ENCODE measurements around the gene AATF. TPM values are rescaled to one million over a fixed set of nuclear protein-coding genes. Genes with fewer than 3 reads are reported as not detected.

Gene AATF
- polyA plus RNA-seq, 1 donor = 47.7 TPM

DNA sequence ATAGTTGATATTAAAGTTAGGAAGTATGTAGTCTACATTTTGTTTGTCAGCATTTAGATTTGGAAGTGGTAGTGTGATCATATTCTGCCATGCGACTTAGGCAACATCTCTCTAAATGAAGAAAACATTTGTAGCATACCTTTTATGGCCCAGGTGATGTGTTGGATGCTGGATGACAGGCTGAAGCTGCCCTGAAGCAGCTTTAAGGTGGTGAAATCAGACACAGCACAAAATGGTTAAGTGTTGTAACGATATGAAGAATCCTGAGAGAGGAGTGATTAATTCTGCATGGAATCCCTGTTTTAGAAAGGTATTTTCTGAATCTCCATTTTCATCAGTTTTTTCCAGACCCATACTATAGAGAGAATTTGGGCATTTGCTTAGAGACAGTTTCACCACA, 28.3 kb downstream of the AATF start:
- DNase-seq = no peak

DNA sequence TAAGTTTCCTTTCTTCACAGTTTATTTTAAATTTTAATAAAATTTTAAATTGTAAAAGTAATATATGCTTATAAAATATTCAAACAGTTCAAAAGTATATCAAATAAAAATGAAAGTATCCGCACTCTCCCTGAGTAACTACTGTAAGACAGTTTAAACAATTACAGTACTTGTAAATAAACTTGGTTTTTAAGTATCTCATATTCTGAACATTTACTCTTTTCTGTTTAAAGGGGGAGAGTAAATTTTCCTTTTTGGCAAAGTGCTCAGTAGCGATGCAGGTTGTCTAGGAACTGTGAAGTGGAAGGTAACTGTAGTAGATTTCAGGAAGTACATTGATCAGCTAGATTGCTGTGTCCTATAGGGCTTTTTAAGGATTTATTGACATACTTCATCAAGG, 28.8 kb downstream of the AATF start:
- DNase-seq = no peak

- DNase-seq = no peak
These were observed 30.2 kb downstream of the AATF start for GRCh38 chr17:36978810-36979564.

DNA sequence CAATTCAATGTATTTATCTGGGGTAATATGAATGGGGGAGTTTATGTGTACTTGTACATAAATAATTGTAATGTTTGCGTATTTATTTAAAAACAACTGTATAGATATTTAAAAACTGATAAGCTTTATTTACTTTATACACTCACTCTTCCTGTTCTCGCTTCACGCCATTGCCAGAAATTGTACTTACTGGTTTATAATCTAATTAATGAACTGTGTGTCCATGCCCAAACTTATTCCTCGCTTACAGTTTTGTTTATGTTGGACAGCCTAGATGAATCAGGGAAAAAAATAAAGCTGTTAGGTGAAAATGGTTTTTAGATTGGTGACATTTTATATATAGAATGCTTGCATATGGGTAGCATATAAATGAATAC, 30.8 kb downstream of the AATF start:
- no peak for DNase-seq

DNA sequence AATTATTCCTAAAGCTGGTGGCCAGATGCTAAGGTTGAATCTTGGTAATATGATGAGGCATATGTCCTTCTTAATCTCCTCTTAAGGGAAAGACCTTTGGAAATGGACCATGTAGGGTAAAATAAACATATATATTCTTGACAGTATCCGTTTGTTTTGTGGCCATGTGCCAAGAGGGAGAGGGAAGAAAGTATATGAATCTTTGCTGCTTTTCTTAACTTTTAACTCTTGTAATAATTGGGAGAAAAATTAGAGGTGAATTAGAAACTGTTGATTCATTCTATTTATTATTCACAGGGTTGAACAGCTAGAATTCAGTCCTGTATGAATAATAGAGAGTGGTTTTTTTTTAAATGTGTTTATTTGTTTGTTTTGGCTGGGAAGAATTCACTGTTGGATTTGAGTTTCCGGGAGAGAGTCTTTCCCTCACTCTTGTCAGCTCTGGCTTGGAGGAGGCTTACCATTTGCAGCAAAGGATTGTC, 31.6 kb downstream of the AATF start:
- DNase-seq = no peak

GRCh38 chr17:36983618-36984017, 34.9 kb downstream of the AATF start:
- no peak for DNase-seq

- no peak for DNase-seq
These were observed 40.4 kb downstream of the AATF start for GRCh38 chr17:36989173-36989572.

GRCh38 chr17:36992701-36993100, 43.9 kb downstream of the AATF start:
- no peak for DNase-seq

- DNase-seq = no peak
These were observed 44.5 kb downstream of the AATF start for GRCh38 chr17:36993227-36993626.

GRCh38 chr17:36994438-36994837, 45.7 kb downstream of the AATF start:
- no peak for DNase-seq

- no peak for DNase-seq
These were observed 50.7 kb downstream of the AATF start for GRCh38 chr17:36999471-36999870.

- DNase-seq = no peak
These were observed 68.0 kb downstream of the AATF start for GRCh38 chr17:37016780-37017179.

GRCh38 chr17:37017404-37017803, 68.7 kb downstream of the AATF start:
- no peak for DNase-seq

GRCh38 chr17:37019117-37019740, 70.5 kb downstream of the AATF start:
- DNase-seq = no peak

DNA sequence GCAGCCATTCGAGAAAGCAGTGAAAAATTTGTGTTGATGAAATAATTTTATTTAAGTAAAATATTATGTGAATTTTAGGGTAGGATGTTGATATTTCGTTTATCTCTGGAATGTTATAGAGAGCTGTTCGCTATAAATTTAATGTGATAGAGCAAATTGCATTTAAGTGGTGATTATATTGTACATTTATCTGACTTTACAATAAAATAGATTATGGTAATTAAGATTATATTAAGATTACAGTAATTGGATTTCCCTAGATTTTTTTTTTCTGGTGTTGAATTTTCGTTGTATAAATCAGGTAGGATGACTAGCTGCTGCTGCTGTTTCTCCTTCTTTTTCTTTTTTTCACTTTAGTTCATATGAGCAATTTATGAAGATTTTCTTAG, 71.0 kb downstream of the AATF start:
- no peak for DNase-seq

DNA sequence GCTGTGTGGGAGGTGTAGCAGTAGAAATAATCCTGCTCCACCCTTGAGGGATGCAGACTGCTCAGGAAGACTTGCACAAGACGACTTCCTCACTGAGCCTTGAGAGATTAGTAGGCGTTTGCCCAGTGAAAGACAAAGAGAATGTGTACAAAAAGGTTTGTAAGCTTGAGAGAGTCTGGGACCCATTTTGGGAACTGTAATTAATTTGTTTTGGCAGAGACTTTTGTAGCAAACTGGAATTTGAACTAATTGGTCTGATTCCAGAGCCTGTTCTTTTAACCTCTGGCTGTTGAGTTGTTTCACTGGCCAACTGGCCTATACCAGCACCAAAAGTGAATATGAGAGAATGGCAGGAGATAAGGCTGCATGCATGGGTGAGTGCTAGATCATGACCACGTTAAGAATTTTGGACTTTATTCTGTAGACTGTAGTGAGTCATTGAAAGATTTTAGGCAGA, 75.5 kb downstream of the AATF start:
- DNase-seq = no peak

- DNase-seq = no peak
These were observed 76.5 kb downstream of the AATF start for GRCh38 chr17:37025238-37025637.

DNA sequence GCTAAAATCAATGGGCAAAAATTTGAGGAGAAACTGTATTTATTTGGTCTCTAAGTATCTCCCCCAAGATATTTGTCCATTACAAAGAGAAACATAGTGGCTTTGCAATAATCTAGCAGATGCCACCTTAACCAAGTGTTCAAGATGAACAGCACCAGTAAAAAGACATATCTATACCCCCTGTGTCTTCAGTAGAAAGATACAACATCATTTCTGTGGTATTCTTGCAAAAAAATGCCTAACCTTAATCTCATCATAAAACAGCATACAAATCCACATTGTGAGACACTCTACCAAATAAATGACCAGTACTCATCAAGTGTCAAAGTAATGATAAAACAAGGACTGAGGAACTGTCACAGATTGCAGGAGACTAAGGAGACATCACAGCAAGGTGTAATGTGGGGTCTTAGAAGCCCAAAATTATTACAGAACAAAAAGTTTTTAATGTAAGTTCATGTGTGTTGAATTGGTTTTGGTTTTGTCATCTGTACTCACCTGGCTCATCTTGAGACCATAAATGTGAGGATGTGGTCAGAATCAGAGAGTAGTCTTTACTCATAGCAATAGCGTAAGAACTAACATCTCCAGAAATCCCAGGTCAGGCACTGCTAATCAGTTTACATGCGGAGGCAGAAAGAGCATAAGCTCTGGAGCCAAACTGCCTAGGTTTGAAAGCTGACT, 77.2 kb downstream of the AATF start:
- no peak for DNase-seq

- no peak for DNase-seq
These were observed 77.7 kb downstream of the AATF start for GRCh38 chr17:37026531-37026869.

DNA sequence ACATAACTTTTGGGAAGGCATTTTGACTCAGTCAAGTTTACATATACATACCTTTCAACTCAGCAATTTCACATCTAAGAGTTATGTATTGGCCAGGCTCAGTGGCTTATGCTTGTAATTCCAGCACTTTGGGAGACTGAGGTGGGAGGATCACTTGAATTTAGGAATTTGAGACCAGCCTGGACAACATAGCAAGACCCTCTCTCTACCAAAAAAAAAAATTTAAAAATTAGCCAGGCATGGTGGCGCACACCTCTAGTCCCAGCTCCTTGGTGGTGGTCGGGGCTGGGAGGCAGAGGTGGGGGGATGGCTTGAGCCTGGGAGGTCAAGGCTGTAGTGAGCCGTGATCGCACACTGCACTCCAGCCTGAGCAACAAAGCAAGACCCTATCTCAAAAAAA, 79.3 kb downstream of the AATF start:
- DNase-seq = no peak

GRCh38 chr17:37031493-37032083, 82.8 kb downstream of the AATF start:
- no peak for DNase-seq

DNA sequence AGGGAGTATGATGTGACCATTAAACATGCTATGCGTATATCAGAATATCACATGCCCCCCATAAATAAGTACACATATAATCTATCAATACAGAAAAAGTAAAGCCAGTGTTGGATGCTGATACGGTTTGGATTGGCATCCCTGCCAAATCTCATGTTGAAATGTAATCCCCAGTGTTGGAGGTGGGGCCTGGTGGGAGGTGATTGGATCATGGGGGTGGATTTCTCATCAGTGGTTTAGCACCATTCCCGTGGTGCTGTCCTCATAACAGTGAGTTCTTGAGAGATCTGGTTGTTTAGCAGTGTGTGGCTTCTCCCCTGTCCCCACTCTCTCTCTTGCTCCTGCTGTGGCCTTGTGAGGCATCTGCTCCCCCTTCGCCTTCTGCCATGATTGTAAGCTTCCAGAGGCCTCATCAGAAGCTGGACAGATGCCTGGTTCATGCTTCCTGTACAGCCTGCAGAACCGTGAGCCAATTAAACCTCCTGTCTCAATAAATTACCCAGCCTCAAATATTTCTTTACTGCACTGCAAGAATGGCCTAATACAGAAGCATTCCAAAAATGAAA, 88.9 kb downstream of the AATF start:
- no peak for DNase-seq

- DNase-seq = no peak
These were observed 90.5 kb downstream of the AATF start for GRCh38 chr17:37039269-37039668.
